ENCODE results near the gene KRTAP5-3.

The KRTAP5-3 gene

GRCh38 chr11:1572197-1573076, 35.8 kb downstream of the KRTAP5-3 start, which contains the start of gene DUSP8:
Gene DUSP8 (minus strand): TSS chr11:1572271. CDS start chr11:1565826, 6,445 bp downstream.
- peak; percentile 29 for TF ChIP-seq FOXP2 (optimal IDR thresholded peaks at IDR 0.05; ENCODE audit: borderline replicate concordance, extremely low read depth, extremely low read length, insufficient read depth)
- no peak for TF ChIP-seq POLR2AphosphoS5 (IDR thresholded peaks at IDR 0.05; ENCODE audit: low read depth, low read length)

DNA sequence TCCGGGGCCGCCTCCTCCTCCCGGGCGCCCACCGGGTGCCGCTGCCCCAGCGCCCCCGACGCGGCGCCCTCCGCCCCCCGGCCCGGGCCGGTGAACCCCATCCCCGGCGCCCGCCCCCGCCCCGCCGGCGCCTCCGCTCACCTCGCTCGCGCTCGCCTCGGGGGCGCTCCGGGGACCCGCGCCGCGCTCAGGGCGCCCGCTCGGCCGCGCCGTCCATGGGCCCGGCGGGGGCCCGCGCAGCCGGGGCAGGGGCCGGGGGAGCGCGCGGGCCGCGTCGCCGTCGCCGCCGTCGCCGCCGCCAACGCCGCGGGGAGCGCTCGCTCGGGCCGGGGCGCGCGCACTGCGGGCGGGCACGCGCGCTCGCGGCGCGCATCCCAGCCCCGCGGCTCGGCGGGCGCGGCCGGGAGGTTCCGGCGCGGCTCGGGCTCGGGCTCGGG, 36.5 kb downstream of the KRTAP5-3 start:
- no peak for TF ChIP-seq POLR2AphosphoS5 (IDR thresholded peaks at IDR 0.05; ENCODE audit: low read depth, low read length)
- TF ChIP-seq, protein P1, sequence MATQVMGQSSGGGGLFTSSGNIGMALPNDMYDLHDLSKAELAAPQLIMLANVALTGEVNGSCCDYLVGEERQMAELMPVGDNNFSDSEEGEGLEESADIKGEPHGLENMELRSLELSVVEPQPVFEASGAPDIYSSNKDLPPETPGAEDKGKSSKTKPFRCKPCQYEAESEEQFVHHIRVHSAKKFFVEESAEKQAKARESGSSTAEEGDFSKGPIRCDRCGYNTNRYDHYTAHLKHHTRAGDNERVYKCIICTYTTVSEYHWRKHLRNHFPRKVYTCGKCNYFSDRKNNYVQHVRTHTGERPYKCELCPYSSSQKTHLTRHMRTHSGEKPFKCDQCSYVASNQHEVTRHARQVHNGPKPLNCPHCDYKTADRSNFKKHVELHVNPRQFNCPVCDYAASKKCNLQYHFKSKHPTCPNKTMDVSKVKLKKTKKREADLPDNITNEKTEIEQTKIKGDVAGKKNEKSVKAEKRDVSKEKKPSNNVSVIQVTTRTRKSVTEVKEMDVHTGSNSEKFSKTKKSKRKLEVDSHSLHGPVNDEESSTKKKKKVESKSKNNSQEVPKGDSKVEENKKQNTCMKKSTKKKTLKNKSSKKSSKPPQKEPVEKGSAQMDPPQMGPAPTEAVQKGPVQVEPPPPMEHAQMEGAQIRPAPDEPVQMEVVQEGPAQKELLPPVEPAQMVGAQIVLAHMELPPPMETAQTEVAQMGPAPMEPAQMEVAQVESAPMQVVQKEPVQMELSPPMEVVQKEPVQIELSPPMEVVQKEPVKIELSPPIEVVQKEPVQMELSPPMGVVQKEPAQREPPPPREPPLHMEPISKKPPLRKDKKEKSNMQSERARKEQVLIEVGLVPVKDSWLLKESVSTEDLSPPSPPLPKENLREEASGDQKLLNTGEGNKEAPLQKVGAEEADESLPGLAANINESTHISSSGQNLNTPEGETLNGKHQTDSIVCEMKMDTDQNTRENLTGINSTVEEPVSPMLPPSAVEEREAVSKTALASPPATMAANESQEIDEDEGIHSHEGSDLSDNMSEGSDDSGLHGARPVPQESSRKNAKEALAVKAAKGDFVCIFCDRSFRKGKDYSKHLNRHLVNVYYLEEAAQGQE (IDR thresholded peaks at IDR 0.05; ENCODE audit: insufficient read depth in 1 of 2, low read depth in 2 of 2, low read length in 2 of 2) = no peak
- no peak for TF ChIP-seq FOXP2 (optimal IDR thresholded peaks at IDR 0.05; ENCODE audit: borderline replicate concordance, extremely low read depth, extremely low read length, insufficient read depth)
- no peak for TF ChIP-seq SIN3A (IDR thresholded peaks at IDR 0.05; ENCODE audit: borderline replicate concordance, insufficient read depth, low read length)
- TF ChIP-seq TAF1 (IDR thresholded peaks at IDR 0.05; ENCODE audit: borderline replicate concordance, insufficient read depth, low read length) = no peak

DNA sequence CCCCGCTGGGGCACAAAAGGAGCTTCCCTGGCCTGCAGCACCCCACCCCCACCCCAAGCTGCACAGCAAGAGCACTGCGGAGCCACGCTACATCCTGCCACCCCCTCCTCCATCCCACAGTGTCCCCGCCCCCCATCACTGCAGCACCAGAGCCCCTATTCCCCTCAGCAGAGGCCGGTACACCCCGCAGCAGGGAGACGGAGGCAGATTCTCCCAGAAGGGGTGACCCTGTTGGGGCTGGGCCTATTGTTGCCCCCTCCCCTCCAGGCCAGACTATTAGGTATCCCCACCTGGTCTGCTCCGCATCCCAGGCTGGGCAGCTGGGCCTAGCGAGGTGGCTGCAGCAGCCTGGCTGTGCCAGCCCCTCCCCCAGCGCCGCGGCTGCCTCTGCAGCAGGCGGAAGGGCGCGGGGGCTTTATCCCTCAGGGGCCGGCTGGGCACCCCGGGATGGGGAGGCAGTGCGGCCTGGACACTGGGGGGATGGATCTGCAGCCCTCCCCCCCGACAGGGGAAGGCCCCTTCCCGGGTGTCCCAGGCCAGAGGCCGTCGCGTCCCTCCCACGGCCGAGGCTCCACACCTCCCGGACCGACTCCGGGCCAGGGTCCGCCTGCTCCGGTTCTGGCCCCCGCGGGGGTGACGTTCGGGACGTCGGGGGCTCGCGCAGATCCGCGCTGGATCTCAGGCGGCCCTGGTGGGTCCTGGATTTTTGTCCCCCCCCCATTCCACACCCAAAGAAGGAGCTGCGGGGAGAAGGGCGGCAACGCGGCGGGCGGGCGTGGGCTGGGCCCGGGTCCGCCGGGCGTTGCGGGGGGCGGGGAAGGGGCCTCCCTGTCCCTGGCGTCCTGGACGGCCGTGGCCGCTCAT, 37.1 kb downstream of the KRTAP5-3 start:
- TF ChIP-seq SIN3A (IDR thresholded peaks at IDR 0.05; ENCODE audit: borderline replicate concordance, insufficient read depth, low read length) (no peak), FOXP2 (optimal IDR thresholded peaks at IDR 0.05; ENCODE audit: borderline replicate concordance, extremely low read depth, extremely low read length, insufficient read depth) (no peak), POLR2AphosphoS5 (IDR thresholded peaks at IDR 0.05; ENCODE audit: low read depth, low read length) (no peak), TAF1 (IDR thresholded peaks at IDR 0.05; ENCODE audit: borderline replicate concordance, insufficient read depth, low read length) (no peak)
- TF ChIP-seq, protein P1 (IDR thresholded peaks at IDR 0.05; ENCODE audit: insufficient read depth in 1 of 2, low read depth in 2 of 2, low read length in 2 of 2) = no peak

DNA sequence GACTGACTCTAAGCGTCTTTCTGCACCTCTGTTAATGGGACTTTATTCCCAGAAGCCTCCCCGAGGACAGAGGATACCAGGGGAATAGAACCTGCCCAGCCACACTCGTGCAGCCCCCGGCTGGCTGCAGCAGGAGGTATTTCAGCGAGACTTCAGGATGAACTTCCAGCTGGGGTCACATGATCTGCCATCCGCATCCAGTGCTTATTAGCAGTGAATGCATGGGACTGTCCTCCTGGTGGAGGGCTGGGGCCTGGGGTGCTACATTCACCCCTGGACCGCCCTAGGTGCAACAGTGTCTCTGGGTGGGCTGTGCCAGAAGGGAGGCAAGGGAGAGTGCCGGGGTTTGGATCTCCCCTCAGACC, 37.8 kb downstream of the KRTAP5-3 start:
- no peak for TF ChIP-seq POLR2AphosphoS5 (IDR thresholded peaks at IDR 0.05; ENCODE audit: low read depth, low read length)
- TF ChIP-seq, protein P1 (IDR thresholded peaks at IDR 0.05; ENCODE audit: insufficient read depth in 1 of 2, low read depth in 2 of 2, low read length in 2 of 2) = no peak
- no peak for TF ChIP-seq FOXP2 (optimal IDR thresholded peaks at IDR 0.05; ENCODE audit: borderline replicate concordance, extremely low read depth, extremely low read length, insufficient read depth)

GRCh38 chr11:1570001-1570453, 38.2 kb downstream of the KRTAP5-3 start:
- TF ChIP-seq, protein P1 (IDR thresholded peaks at IDR 0.05; ENCODE audit: insufficient read depth in 1 of 2, low read depth in 2 of 2, low read length in 2 of 2) = no peak
- no peak for TF ChIP-seq TAF1 (IDR thresholded peaks at IDR 0.05; ENCODE audit: borderline replicate concordance, insufficient read depth, low read length)
- TF ChIP-seq SIN3A (IDR thresholded peaks at IDR 0.05; ENCODE audit: borderline replicate concordance, insufficient read depth, low read length) = no peak
- TF ChIP-seq POLR2AphosphoS5 (IDR thresholded peaks at IDR 0.05; ENCODE audit: low read depth, low read length) = no peak
- TF ChIP-seq FOXP2 (optimal IDR thresholded peaks at IDR 0.05; ENCODE audit: borderline replicate concordance, extremely low read depth, extremely low read length, insufficient read depth) = no peak
